ENCODE results near the gene RAB11FIP4. TPM values are rescaled to one million over a fixed set of nuclear protein-coding genes. Genes with fewer than 3 reads are reported as not detected.

Gene RAB11FIP4
- total RNA-seq, 4 donors from 2014 or later, result 0.33 to 2.0 (median 1.2) TPM

GRCh38 chr17:31513731-31514427 lies 122.4 kb downstream of the RAB11FIP4 start:
- no peak for TF ChIP-seq CTCF (IDR thresholded peaks at IDR 0.05; ENCODE audit: low read depth)

- no peak for TF ChIP-seq CTCF (IDR thresholded peaks at IDR 0.05; ENCODE audit: low read depth)
Measured at GRCh38 chr17:31515267-31515666, 123.8 kb downstream of the RAB11FIP4 start.

- TF ChIP-seq CTCF (IDR thresholded peaks at IDR 0.05; ENCODE audit: low read depth), result no peak
Measured at GRCh38 chr17:31517524-31517923, 126.0 kb downstream of the RAB11FIP4 start.

- no peak for TF ChIP-seq CTCF (IDR thresholded peaks at IDR 0.05; ENCODE audit: low read depth)
Measured at GRCh38 chr17:31518478-31518877, 127.0 kb downstream of the RAB11FIP4 start.

GRCh38 chr17:31521632-31522283 lies 130.3 kb downstream of the RAB11FIP4 start:
- TF ChIP-seq CTCF (IDR thresholded peaks at IDR 0.05; ENCODE audit: low read depth), result no peak

GRCh38 chr17:31522284-31522931 lies 130.9 kb downstream of the RAB11FIP4 start:
- no peak for TF ChIP-seq CTCF (IDR thresholded peaks at IDR 0.05; ENCODE audit: low read depth)

- no peak for TF ChIP-seq CTCF (IDR thresholded peaks at IDR 0.05; ENCODE audit: low read depth)
Measured at GRCh38 chr17:31522987-31523495, 131.6 kb downstream of the RAB11FIP4 start.

Data from subcutaneous adipose tissue (tissue), 4 donors.